HL-60 (cell line): ENCODE measurements around the gene UBR4.

ENCODE experiments used
- DNase-seq, 2 experiments: peaks; one replicate each; pipeline ENCODE4 v3.0.0-alpha.2; 2010 to 2020; ENCODE audit warnings: low read depth in 1 of 2, low spot score in 1 of 2
- H3K27ac ChIP-seq: fragments of 250-450 bp; sonication (Bioruptor Pico); replicated peaks from 2 replicates; pipeline ENCODE4 v1.5.1; 2020; ENCODE audit warnings: mild to moderate bottlenecking, moderate library complexity
- H3K27me3 ChIP-seq: fragments of 250-450 bp; sonication (Bioruptor Pico); 2 replicates; pipeline ENCODE4 v1.5.1; 2021; ENCODE audit warnings: mild to moderate bottlenecking, moderate library complexity; ENCODE audit not compliant: insufficient read depth, poor library complexity, severe bottlenecking
- H3K4me3 ChIP-seq: replicated peaks from 2 replicates; pipeline ENCODE4 v1.5.1; 2011; ENCODE audit warnings: mild to moderate bottlenecking, control low read depth, low read length; ENCODE audit not compliant: insufficient read depth
- CTCF ChIP-seq: IDR thresholded peaks from one replicate; pipeline ENCODE4 v1.5.1; 2011; ENCODE audit warnings: low read length, control low read depth, inconsistent platforms; ENCODE audit not compliant: insufficient read depth
- GABPA ChIP-seq: IDR thresholded peaks from 2 replicates; pipeline ENCODE4 v1.6.1; 2012; ENCODE audit warnings: low read depth
- POLR2AphosphoS5 ChIP-seq: IDR thresholded peaks from 2 replicates; pipeline ENCODE4 v1.6.1; 2012; ENCODE audit warnings: low read depth
- REST ChIP-seq: IDR thresholded peaks from 2 replicates; pipeline ENCODE4 v1.6.1; 2012; ENCODE audit warnings: low read depth; ENCODE audit not compliant: insufficient replicate concordance
- SPI1 ChIP-seq: IDR thresholded peaks from 2 replicates; pipeline ENCODE4 v1.6.1; 2012; ENCODE audit warnings: low read depth, mild to moderate bottlenecking, borderline replicate concordance

Gene UBR4

GRCh38 chr1:19037659-19038058 lies 172.4 kb downstream of the UBR4 start:
- DNase-seq: no peak
- Histone ChIP-seq H3K27ac (no peak overlapping the region), H3K4me3 (no peak overlapping the region), H3K27me3 (no peaks in the 10 kb centered on the region)
- TF ChIP-seq POLR2AphosphoS5 (no peak), REST (no peak), SPI1 (no peak)

DNA sequence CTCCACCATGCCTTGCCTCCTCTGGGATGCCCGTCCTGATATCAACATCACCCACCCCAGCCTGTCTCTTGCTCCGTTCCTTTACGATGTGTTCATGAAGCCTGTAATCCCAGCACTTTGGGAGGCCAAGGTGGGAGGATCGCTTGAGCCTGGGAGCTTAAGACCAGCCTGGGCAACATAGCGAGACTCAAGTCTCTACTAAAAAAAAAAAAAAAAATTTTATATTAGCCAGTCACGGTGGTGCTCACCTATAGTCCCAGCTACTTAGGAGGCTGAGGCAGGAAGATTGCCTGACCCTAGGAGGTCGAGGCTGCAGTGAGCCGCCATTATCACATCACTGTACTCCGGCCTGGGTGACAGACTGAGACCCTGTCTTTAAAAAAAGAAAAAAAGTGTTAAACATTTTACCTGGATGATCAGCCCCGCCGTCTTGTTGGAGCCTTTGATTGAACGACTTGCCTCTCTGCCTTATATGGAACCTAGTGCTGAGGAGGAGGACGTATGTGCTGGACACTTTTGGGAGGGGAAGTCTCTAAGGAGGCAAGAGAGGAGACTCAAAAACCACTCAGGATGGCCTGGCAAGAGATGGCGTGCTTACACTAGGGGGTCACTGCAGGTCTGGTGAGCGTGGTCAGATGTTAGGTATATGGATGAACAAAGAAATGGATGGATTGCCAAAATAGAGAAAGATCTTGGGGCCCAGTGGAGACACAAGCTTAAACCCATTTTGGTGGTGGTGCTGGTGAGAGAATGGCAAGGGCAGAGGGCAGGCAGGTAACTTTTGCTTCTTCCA lies 173.1 kb downstream of the UBR4 start:
- H3K27ac ChIP-seq: no peak overlapping the region
- no peak overlapping the region for H3K4me3 ChIP-seq
- no peaks in the 10 kb centered on the region for H3K27me3 ChIP-seq
- DNase-seq: no peak
- TF ChIP-seq POLR2AphosphoS5: no peak
- TF ChIP-seq CTCF: no peak
- TF ChIP-seq SPI1: no peak
- no peak for TF ChIP-seq REST
- no peak for TF ChIP-seq GABPA

- no peak for DNase-seq
- no peak overlapping the region for H3K4me3 ChIP-seq
- no peak overlapping the region for H3K27ac ChIP-seq
- no peak for TF ChIP-seq CTCF
- no peak for TF ChIP-seq GABPA
- no peak for TF ChIP-seq SPI1
- TF ChIP-seq REST: no peak
- TF ChIP-seq POLR2AphosphoS5: no peak
- peaks cover 2% of the 10 kb centered on the region for H3K27me3 ChIP-seq
Measured at GRCh38 chr1:19036041-19036812, 173.8 kb downstream of the UBR4 start.
